ENCODE data around the gene PIP5K1A. TPM values are rescaled to one million over a fixed set of nuclear protein-coding genes. Genes with fewer than 3 reads are reported as not detected.
"Not testable (repeated sequence)": the region's sequence is repeated elsewhere in the genome, so short reads cannot be mapped to it uniquely, and the experiment has no call there.

Gene PIP5K1A
- total RNA-seq, 8 experiments from 2014 or later, result 44.2 to 113 (median 62.5) TPM

- in situ Hi-C loops (cut with MboI; ENCODE audit: low pct_unique_long_range_greater_than_20kb in 2 of 9, low sequenced_read_pairs in 9 of 9, unreplicated experiment in 9 of 9), result no loop called here
- Histone ChIP-seq H3K27ac (no peak overlapping the region), H3K4me1 (replicated peaks in 1 of 2) (no peaks in the 10 kb centered on the region), H3K4me3 (no peak overlapping the region)
- ATAC-seq (replicated peaks in 6 of 8), result no peak
- whole genome bisulfite sequencing, 10 experiments, result 33 to 100% (median 86%) methylated on average over 1 to 3 of the region's 3 CpGs; no CpG with 5 or more reads in 5 of the 10 experiments
Measured at GRCh38 chr1:151273924-151274466, 75.6 kb downstream of the PIP5K1A start.

DNA sequence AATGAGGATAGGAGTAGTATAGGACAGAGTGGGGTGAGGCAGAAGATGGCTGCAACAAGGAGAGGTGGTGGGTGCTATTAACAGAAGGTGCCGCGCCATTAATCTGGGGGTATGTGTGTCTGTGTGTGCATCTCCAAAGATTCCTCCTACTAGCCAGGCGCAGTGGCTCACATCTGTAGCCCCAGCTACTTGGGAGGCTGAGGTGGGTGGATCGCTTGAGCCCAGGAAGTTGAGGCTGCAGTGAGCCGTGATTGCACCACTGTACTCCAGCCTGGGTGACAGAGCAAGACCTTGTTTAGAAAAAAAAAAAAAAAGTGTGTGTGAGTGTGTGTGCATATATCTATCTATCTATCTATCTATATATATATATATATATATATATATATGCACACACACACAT is 77.0 kb downstream of the PIP5K1A start:
- H3K4me3 ChIP-seq; ATAC-seq (replicated peaks in 6 of 8); H3K4me1 ChIP-seq (replicated peaks in 1 of 2); in situ Hi-C loops (cut with MboI; ENCODE audit: low pct_unique_long_range_greater_than_20kb in 2 of 9, low sequenced_read_pairs in 9 of 9, unreplicated experiment in 9 of 9); H3K27ac ChIP-seq: not testable (repeated sequence)
- WGBS, 10 experiments, result 61 to 100% (median 95%) methylated on average over 1 to 5 of the region's 5 CpGs; no CpG with 5 or more reads in 4 of the 10 experiments

DNA sequence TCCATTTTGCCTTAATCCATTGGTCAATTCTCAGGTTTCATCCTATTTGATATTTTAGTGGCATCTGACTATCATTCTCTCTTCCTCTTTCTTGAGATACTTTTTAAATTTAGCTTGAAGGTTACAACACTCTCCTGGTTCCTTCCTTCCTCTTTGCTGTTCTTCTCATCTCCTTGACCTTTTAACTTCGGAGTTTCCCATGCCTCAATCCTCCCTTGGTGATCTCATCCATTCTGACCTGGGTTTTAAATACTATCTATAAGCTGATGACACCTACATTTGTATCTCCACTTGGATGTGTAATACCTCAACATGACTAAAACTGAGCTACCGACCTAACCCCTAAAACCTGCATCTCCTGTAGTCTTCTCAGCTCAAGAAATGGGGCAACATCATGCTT is 78.9 kb downstream of the PIP5K1A start:
- Histone ChIP-seq H3K27ac (no peak overlapping the region), H3K4me3 (no peak overlapping the region), H3K4me1 (replicated peaks in 1 of 2) (no peaks in the 10 kb centered on the region)
- in situ Hi-C loops (cut with MboI; ENCODE audit: low pct_unique_long_range_greater_than_20kb in 2 of 9, low sequenced_read_pairs in 9 of 9, unreplicated experiment in 9 of 9), result no loop called here
- 51 to 100% (median 84%) methylated on average over 1 to 2 of the region's 2 CpGs for WGBS, 10 experiments
- ATAC-seq (replicated peaks in 6 of 8), result no peak

DNA sequence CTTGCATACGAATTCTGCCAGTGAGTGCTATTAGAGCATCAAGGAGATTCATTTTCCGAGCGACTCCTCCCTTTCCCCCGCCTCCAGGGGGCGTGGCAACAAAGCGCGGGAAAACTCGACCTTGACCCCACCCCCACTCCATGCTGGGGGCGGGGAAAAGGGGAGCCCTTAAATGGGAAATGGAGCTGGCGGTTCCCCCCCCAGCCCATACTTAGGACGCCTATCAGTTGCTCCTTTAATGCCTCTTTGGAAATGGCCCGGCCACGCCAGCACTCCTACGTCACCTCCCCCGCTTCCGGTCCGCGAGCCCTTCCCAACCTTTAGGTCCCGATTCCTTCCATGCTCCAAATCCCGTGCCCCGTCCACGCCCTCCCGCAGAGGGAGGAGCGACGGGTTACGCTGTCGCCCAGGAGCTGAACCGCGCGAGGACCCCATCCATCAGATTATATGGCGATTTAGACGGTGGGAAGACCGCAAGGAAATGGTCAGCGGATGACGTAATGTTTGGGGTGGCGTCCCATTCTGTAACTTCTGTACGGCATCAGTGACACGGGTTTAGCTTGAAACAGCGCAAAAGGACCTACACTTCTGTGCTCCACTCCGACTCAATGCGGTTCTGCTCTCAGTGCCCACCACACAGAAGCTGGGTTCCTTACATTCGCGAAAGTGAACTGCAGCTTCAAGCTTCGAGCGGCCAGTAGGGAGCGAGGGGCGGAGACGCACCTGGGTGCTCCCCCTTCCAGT is 83.0 kb downstream of the PIP5K1A start:
- Histone ChIP-seq H3K4me1 (replicated peaks in 1 of 2) (peaks cover 9 to 10% of the 10 kb centered on the region in 2 donors), H3K4me3 (peak overlapping the region; percentile 53 to 85 (median 59)), H3K27ac (peak overlapping the region; percentile 93 to 95)
- 0 to 10% (median 0%) methylated on average over 1 to 24 of the region's 48 CpGs; no CpG with 5 or more reads in 1 of the 10 experiments for WGBS, 10 experiments
- peak; percentile 44 to 65 (median 57) for ATAC-seq (replicated peaks in 6 of 8)
- in situ Hi-C loops (cut with MboI; ENCODE audit: low pct_unique_long_range_greater_than_20kb in 2 of 9, low sequenced_read_pairs in 9 of 9, unreplicated experiment in 9 of 9), result no loop called here

DNA sequence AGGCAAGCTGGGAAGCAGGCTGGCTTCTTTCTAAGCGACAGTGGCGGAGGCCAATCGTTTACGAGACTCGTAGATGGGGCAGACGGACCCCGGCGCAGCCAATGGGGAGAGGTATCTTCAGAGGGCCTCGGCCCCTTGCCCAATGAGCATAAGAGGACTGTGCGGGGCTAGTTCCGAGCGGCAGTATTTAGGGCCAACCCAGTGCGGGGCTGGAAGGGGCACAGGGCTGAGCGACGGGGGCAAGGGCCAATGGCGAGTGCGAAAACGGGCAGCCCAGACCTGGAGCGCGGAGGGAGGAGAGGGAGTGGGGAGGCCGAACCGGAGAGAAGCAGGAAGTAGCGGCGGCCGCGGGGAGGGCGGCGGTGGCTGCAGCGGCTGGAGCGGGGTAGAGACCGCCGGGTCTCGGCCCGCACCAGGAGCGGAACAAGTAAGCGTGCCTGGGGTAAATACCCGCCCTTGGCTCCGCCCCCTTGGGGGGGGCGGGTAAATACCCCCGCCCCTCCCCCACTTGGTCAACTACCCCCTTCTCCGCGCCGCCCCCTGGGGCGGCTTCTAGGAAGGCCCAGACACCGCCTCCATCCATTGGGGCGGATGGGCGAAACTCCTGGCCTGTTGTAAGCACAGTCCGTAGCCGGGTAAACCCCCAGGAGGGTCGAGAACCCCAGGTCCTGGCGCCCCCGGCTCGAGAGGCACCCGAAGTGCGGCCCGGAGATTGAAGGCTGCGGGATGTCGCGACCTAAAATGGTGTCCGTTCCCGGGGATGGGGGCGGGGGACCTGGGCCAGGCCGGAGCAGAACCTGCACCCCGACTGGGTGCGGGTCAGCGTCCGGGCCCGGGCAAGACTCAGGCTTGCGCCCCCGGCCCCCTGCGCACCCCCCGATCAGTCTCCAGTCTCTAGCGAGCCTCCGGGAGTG is 83.9 kb downstream of the PIP5K1A start, which contains the start of gene ZNF687:
TSS of gene ZNF687 (plus strand) at position 331 of the 914 bp plus-strand sequence. CDS start 3,993 bp downstream, outside the sequence.
- 0 to 2% (median 0%) methylated on average over 3 to 10 of the region's 74 CpGs; no CpG with 5 or more reads in 5 of the 10 experiments for WGBS, 10 experiments
- Histone ChIP-seq H3K4me1 (replicated peaks in 1 of 2) (peaks cover 9 to 10% of the 10 kb centered on the region in 2 donors), H3K4me3 (peak within 1 kb of the TSS; percentile 53 to 85 (median 59)), H3K27ac (peak within 1 kb of the TSS; percentile 93 to 95)
- ATAC-seq (replicated peaks in 6 of 8), result peak; percentile 81 to 93 (median 92)
- in situ Hi-C loops (cut with MboI; ENCODE audit: low pct_unique_long_range_greater_than_20kb in 2 of 9, low sequenced_read_pairs in 9 of 9, unreplicated experiment in 9 of 9), result no loop called here

DNA sequence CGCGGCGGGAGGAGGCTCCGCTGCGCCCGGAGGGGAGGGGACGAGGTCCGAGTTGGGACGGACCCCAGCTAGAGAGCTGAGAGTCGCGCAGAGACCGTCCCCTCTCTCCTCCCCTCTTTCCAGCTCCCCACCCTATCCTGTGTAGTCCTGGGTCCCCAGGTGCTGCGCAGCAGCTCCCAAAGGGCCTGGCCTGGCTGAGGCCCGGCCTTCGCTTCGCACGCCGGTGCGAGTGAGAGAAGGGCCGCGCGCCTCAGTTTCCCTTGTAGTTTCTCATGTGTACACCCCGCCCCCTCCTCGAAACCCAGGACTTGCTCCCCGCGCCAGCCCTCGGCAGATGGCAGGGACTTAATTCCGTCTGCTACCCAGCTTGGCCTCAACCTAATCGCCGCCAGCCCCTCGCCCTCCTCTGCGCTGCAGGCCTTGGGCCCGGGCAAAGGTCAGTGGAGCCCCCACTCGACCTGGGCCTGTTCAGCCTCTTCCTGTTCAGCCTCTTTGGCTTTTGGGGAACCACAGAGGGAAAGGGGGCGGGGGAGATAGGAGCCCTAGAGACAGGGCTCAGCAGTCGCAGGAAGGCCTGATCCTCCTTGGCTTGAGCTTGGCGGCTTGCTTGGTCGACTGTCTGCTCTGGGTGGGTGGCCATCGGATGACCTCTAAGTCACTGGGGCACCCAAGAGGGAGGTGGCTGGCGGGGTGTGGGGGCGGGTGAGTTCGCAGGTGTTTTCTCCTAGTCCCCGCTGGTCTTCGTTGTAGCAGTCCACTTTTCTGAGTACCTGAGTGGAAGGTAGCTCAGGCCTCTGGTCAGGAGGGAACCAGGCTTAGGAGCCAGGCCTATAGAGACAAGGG is 84.8 kb downstream of the PIP5K1A start:
- Histone ChIP-seq H3K27ac (peak overlapping the region; percentile 70 to 84), H3K4me1 (replicated peaks in 1 of 2) (peaks cover 9 to 10% of the 10 kb centered on the region in 2 donors), H3K4me3 (peak overlapping the region; percentile 53 to 85 (median 59))
- ATAC-seq (replicated peaks in 6 of 8), result no peak
- in situ Hi-C loops (cut with MboI; ENCODE audit: low pct_unique_long_range_greater_than_20kb in 2 of 9, low sequenced_read_pairs in 9 of 9, unreplicated experiment in 9 of 9), result no loop called here
- 0 to 3% (median 1%) methylated on average over 5 to 6 of the region's 44 CpGs; no CpG with 5 or more reads in 6 of the 10 experiments for WGBS, 10 experiments

DNA sequence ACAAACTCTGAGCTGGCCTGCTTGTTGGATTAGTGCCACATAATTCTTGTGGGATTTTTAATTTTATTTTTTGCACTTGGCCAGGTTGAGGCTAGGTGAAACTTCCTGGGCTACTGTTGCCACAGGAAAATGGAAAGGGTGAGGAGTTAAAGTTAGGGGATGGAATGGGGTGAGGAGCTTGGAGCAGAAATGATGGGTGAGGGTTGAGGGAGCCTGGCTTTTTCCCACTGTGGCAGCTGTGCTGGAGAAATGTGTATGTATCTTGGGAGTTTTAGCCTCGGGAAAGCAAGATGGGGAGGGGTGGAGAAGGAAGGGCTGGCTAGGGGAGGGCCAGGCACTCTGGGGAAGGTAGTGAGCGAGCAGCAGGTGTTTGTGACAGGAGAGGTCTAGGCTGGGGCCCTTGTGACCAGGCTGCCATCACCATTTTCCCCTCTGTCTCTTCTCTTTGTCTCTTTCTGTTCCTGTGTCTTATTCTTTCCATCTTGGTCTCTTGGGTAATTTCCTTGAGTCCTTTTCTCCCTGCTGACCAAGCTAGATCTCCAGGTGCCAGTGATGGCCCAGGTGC is 85.7 kb downstream of the PIP5K1A start:
- Histone ChIP-seq H3K4me3 (peak overlapping the region in 3 of 5 donors; percentile 53 to 85 (median 59)), H3K27ac (no peak overlapping the region), H3K4me1 (replicated peaks in 1 of 2) (peaks cover 9 to 10% of the 10 kb centered on the region in 2 donors)
- in situ Hi-C loops (cut with MboI; ENCODE audit: low pct_unique_long_range_greater_than_20kb in 2 of 9, low sequenced_read_pairs in 9 of 9, unreplicated experiment in 9 of 9), result no loop called here
- 0 to 86% (median 39%) methylated on average over 1 of the region's 2 CpGs; no CpG with 5 or more reads in 6 of the 10 experiments for WGBS, 10 experiments
- ATAC-seq (replicated peaks in 6 of 8), result no peak

- Histone ChIP-seq H3K4me3 (no peak overlapping the region), H3K27ac (no peak overlapping the region), H3K4me1 (replicated peaks in 1 of 2) (peaks cover 9 to 10% of the 10 kb centered on the region in 2 donors)
- in situ Hi-C loops (cut with MboI; ENCODE audit: low pct_unique_long_range_greater_than_20kb in 2 of 9, low sequenced_read_pairs in 9 of 9, unreplicated experiment in 9 of 9), result no loop called here
- ATAC-seq (replicated peaks in 6 of 8), result no peak
- WGBS, 10 experiments, result 90 to 100% (median 93%) methylated on average over 1 to 10 of the region's 10 CpGs; no CpG with 5 or more reads in 5 of the 10 experiments
Measured at GRCh38 chr1:151286619-151287340, 88.4 kb downstream of the PIP5K1A start.

DNA sequence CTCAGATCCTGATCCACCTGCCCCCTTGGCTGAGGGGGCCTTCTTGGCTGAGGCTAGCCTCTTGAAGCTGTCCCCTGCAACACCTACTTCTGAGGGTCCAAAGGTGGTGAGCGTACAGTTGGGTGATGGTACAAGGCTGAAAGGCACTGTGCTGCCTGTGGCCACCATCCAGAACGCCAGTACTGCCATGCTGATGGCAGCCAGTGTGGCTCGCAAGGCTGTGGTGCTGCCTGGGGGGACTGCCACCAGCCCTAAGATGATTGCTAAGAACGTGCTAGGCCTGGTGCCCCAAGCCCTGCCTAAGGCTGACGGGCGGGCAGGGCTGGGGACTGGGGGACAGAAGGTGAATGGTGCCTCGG is 89.0 kb downstream of the PIP5K1A start:
- 83 to 100% (median 100%) methylated on average over 1 to 5 of the region's 7 CpGs; no CpG with 5 or more reads in 5 of the 10 experiments for WGBS, 10 experiments
- Histone ChIP-seq H3K4me3 (no peak overlapping the region), H3K4me1 (replicated peaks in 1 of 2) (peaks cover 9 to 10% of the 10 kb centered on the region in 2 donors), H3K27ac (no peak overlapping the region)
- in situ Hi-C loops (cut with MboI; ENCODE audit: low pct_unique_long_range_greater_than_20kb in 2 of 9, low sequenced_read_pairs in 9 of 9, unreplicated experiment in 9 of 9), result no loop called here
- ATAC-seq (replicated peaks in 6 of 8), result no peak

GRCh38 chr1:151287767-151288500 is 89.6 kb downstream of the PIP5K1A start:
- H3K4me1 ChIP-seq (replicated peaks in 1 of 2), result peaks cover 9 to 10% of the 10 kb centered on the region in 2 donors
- 67 to 100% (median 95%) methylated on average over 1 to 16 of the region's 22 CpGs; no CpG with 5 or more reads in 3 of the 10 experiments for WGBS, 10 experiments
- H3K27ac ChIP-seq, result no peak overlapping the region
- in situ Hi-C loops (cut with MboI; ENCODE audit: low pct_unique_long_range_greater_than_20kb in 2 of 9, low sequenced_read_pairs in 9 of 9, unreplicated experiment in 9 of 9), result no loop called here
- ATAC-seq (replicated peaks in 6 of 8), result no peak
- H3K4me3 ChIP-seq, result no peak overlapping the region

GRCh38 chr1:151288502-151288901 is 90.2 kb downstream of the PIP5K1A start:
- 80 to 100% (median 91%) methylated on average over 1 to 8 of the region's 14 CpGs; no CpG with 5 or more reads in 4 of the 10 experiments for WGBS, 10 experiments
- H3K27ac ChIP-seq, result no peak overlapping the region
- no peak overlapping the region for H3K4me3 ChIP-seq
- in situ Hi-C loops (cut with MboI; ENCODE audit: low pct_unique_long_range_greater_than_20kb in 2 of 9, low sequenced_read_pairs in 9 of 9, unreplicated experiment in 9 of 9), result no loop called here
- H3K4me1 ChIP-seq (replicated peaks in 1 of 2), result peaks cover 6 to 10% of the 10 kb centered on the region in 2 donors
- ATAC-seq (replicated peaks in 6 of 8), result no peak

All from motor neuron (in vitro differentiated cells).